OCI-LY7 (cell line): ENCODE measurements around the gene STARD3.

Experiments
- CTCF ChIP-seq: fragments of 200-600 bp; sonication (generic); conservative IDR thresholded peaks from 2 replicates; pipeline ENCODE4 v1.5.1; 2014; ENCODE audit warnings: mild to moderate bottlenecking, antibody characterized with exemption, low read length, moderate library complexity, mixed read lengths
- EZH2phosphoT487 ChIP-seq: fragments of 200-600 bp; sonication (generic); IDR thresholded peaks from 2 replicates; pipeline ENCODE4 v1.6.1; 2018; ENCODE audit warnings: low read depth, borderline replicate concordance, mild to moderate bottlenecking, mixed run types, antibody characterized with exemption, low read length, moderate library complexity, mixed read lengths

DNA sequence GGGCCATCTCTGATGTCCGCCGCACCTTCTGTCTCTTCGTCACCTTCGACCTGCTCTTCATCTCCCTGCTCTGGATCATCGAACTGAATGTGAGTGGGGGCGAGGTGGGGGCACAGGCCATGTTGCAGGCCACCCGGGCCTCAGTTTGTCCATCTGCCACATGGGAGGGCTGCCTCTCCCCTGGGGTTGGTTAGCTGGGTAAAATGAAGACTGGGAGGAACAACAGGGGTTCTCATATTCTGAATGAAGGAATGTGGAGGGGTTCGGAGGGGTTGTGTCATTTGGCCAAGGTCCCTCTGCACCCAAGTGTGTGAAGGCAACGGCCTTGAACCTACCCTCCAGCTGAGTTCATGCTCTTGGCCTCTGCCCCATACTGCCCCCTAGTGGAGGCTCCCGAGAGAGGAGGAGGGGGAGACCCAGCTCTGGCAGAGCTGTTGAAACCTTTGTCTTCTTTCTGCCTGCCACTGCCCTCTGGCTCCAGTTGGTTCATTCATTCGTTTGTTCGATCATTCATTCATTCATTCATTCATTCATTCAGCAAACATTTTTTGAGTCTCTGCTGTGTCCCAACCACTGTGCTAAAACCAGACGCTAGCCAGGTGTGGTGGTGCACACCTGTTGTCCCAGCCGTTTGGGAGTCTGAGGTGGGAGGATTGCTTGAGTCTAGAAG is 16.9 kb downstream of the STARD3 start:
- TF ChIP-seq CTCF (peak; percentile 99), EZH2phosphoT487 (no peak)
